Parathyroid adenoma (tissue), 2 donors: ENCODE measurements around the gene ATXN3.

ENCODE experiments used
- H2AFZ ChIP-seq: fragments of 300-600 bp; sonication (generic); one replicate; pipeline ENCODE4 v1.7.0; 2017; ENCODE audit warnings: antibody characterized with exemption, mild to moderate bottlenecking
- H3K27ac ChIP-seq: fragments of 300-600 bp; sonication (generic); one replicate; pipeline ENCODE4 v1.7.0; 2017
- H3K27me3 ChIP-seq: fragments of 300-600 bp; sonication (generic); one replicate; pipeline ENCODE4 v1.7.0; 2017; ENCODE audit warnings: low read length; ENCODE audit not compliant: control insufficient read depth, insufficient read depth
- H3K36me3 ChIP-seq: fragments of 300-600 bp; sonication (generic); one replicate; pipeline ENCODE4 v1.7.0; 2017; ENCODE audit warnings: low read length; ENCODE audit not compliant: control insufficient read depth, insufficient read depth
- H3K4me1 ChIP-seq: fragments of 300-600 bp; sonication (generic); one replicate; pipeline ENCODE4 v1.7.0; 2017; ENCODE audit warnings: control low read depth
- H3K4me2 ChIP-seq: fragments of 300-600 bp; sonication (generic); one replicate; pipeline ENCODE4 v1.7.0; 2017; ENCODE audit warnings: low read length
- H3K4me3 ChIP-seq: fragments of 300-600 bp; sonication (generic); one replicate; pipeline ENCODE4 v1.7.0; 2017; ENCODE audit warnings: low read depth, low read length
- H3K79me2 ChIP-seq: fragments of 300-600 bp; sonication (generic); one replicate; pipeline ENCODE4 v1.7.0; 2017; ENCODE audit warnings: control low read depth
- H3K9ac ChIP-seq: fragments of 300-600 bp; sonication (generic); one replicate; pipeline ENCODE4 v1.7.0; 2017; ENCODE audit warnings: mild to moderate bottlenecking
- H3K9me3 ChIP-seq: fragments of 300-600 bp; sonication (generic); one replicate; pipeline ENCODE4 v1.7.0; 2017; ENCODE audit warnings: low read length; ENCODE audit not compliant: control insufficient read depth
- TF ChIP-seq, protein P1 (sequence below): fragments of 300-600 bp; sonication (generic); IDR thresholded peaks from one replicate; pipeline ENCODE4 v1.7.0; 2017; ENCODE audit warnings: antibody characterized with exemption, mild to moderate bottlenecking
- donor health status: primary hyperparathyroidism.

The ATXN3 gene

GRCh38 chr14:92122351-92122677 lies 15.9 kb upstream of the ATXN3 start:
- Histone ChIP-seq H3K79me2 (peaks cover 5% of the 10 kb centered on the region), H3K4me1 (peaks cover 3% of the 10 kb centered on the region), H3K27ac (peak overlapping the region; percentile 93), H3K9me3 (no peaks in the 10 kb centered on the region), H2AFZ (peak overlapping the region; percentile 99), H3K36me3 (no peaks in the 10 kb centered on the region), H3K9ac (peak overlapping the region; percentile 88), H3K4me2 (peak overlapping the region; percentile 84), H3K27me3 (no peaks in the 10 kb centered on the region), H3K4me3 (peak overlapping the region; percentile 84)
- TF ChIP-seq, protein P1, sequence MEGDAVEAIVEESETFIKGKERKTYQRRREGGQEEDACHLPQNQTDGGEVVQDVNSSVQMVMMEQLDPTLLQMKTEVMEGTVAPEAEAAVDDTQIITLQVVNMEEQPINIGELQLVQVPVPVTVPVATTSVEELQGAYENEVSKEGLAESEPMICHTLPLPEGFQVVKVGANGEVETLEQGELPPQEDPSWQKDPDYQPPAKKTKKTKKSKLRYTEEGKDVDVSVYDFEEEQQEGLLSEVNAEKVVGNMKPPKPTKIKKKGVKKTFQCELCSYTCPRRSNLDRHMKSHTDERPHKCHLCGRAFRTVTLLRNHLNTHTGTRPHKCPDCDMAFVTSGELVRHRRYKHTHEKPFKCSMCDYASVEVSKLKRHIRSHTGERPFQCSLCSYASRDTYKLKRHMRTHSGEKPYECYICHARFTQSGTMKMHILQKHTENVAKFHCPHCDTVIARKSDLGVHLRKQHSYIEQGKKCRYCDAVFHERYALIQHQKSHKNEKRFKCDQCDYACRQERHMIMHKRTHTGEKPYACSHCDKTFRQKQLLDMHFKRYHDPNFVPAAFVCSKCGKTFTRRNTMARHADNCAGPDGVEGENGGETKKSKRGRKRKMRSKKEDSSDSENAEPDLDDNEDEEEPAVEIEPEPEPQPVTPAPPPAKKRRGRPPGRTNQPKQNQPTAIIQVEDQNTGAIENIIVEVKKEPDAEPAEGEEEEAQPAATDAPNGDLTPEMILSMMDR = no peak

GRCh38 chr14:92121670-92122350 lies 15.4 kb upstream of the ATXN3 start, which contains the start of the genes CPSF2 and NDUFB1:
Gene CPSF2 (plus strand): TSS chr14:92121969. CDS start chr14:92130985, 9,016 bp downstream.
Gene NDUFB1 (minus strand): TSS chr14:92121706. CDS start chr14:92117637, 4,069 bp downstream.
- Histone ChIP-seq H3K9ac (peak within 1 kb of the TSS; percentile 88), H3K79me2 (peaks cover 5% of the 10 kb centered on the region), H3K27ac (peak within 1 kb of the TSS; percentile 93), H2AFZ (peak within 1 kb of the TSS; percentile 99), H3K4me1 (peaks cover 3% of the 10 kb centered on the region), H3K36me3 (no peaks in the 10 kb centered on the region), H3K27me3 (no peaks in the 10 kb centered on the region), H3K4me3 (peak within 1 kb of the TSS; percentile 84), H3K9me3 (no peaks in the 10 kb centered on the region), H3K4me2 (peak within 1 kb of the TSS; percentile 84)
- TF ChIP-seq, protein P1 = peak; percentile 8

- peak overlapping the region; percentile 88 for H3K9ac ChIP-seq
- no peaks in the 10 kb centered on the region for H3K9me3 ChIP-seq
- H2AFZ ChIP-seq = peak overlapping the region; percentile 99
- H3K4me1 ChIP-seq = peaks cover 3% of the 10 kb centered on the region
- peak overlapping the region; percentile 84 for H3K4me2 ChIP-seq
- TF ChIP-seq, protein P1 = no peak
- H3K36me3 ChIP-seq = no peaks in the 10 kb centered on the region
- peaks cover 5% of the 10 kb centered on the region for H3K79me2 ChIP-seq
- peak overlapping the region; percentile 93 for H3K27ac ChIP-seq
- H3K4me3 ChIP-seq = peak overlapping the region; percentile 84
- H3K27me3 ChIP-seq = no peaks in the 10 kb centered on the region
Observed at GRCh38 chr14:92121207-92121669, 14.9 kb upstream of the ATXN3 start.

GRCh38 chr14:92109490-92109889 lies 3.1 kb upstream of the ATXN3 start:
- peaks cover 3% of the 10 kb centered on the region for H3K4me1 ChIP-seq
- no peak overlapping the region for H3K4me2 ChIP-seq
- no peak overlapping the region for H3K9ac ChIP-seq
- no peaks in the 10 kb centered on the region for H3K9me3 ChIP-seq
- H3K27ac ChIP-seq = no peak overlapping the region
- H2AFZ ChIP-seq = no peak overlapping the region
- peaks cover 9% of the 10 kb centered on the region for H3K79me2 ChIP-seq
- H3K36me3 ChIP-seq = no peaks in the 10 kb centered on the region
- TF ChIP-seq, protein P1 = no peak
- no peaks in the 10 kb centered on the region for H3K27me3 ChIP-seq
- no peak overlapping the region for H3K4me3 ChIP-seq
